Right atrium auricular region (tissue), 2 donors: ENCODE measurements around the gene B3GNT9. TPM values are rescaled to one million over a fixed set of nuclear protein-coding genes. Genes with fewer than 3 reads are reported as not detected.
A peak's percentile ranks its signal among the peaks of the same experiment; 100 is the strongest.

Source experiments
- DNase-seq: peaks from one replicate; pipeline ENCODE4 v3.0.0-alpha.2; 2019; ENCODE audit warnings: low spot score
- H3K27ac ChIP-seq, 2 donors: fragments of 200-600 bp; sonication (generic); 1 replicate in 1 of 2; 2 replicates in 1 of 2; pipeline ENCODE4 v1.5.1; 2016 to 2019
- H3K27me3 ChIP-seq, 2 donors: fragments of 200-600 bp; sonication (generic); one replicate each; pipeline versions ENCODE4 v1.5.1 to v1.6.0; 2017 to 2019
- H3K36me3 ChIP-seq: fragments of 200-600 bp; sonication (generic); one replicate; pipeline ENCODE4 v1.5.1; 2016
- H3K4me1 ChIP-seq, 2 donors: fragments of 200-600 bp; sonication (generic); one replicate each; pipeline versions ENCODE4 v1.5.1 to v1.6.0; 2017 to 2019
- H3K4me3 ChIP-seq, 2 donors: fragments of 200-600 bp; sonication (generic); 1 replicate in 1 of 2; 2 replicates in 1 of 2; pipeline ENCODE4 v1.5.1; 2017 to 2019; ENCODE audit warnings: mild to moderate bottlenecking in 1 of 2, moderate library complexity in 1 of 2
- H3K9me3 ChIP-seq, 2 donors: fragments of 200-600 bp; sonication (generic); one replicate each; pipeline ENCODE4 v1.5.1; 2019
- total RNA-seq, 2 donors: library from RNA; depleted of rRNA; stranded (reverse); fragments of >200 nt; gene quantifications; one replicate each; pipeline ENCODE4 v1.1.0, GENCODE V29; 2016
- TF ChIP-seq, protein P1 (sequence below), 2 donors: fragments of 200-600 bp; sonication (generic); IDR thresholded peaks; one replicate each; pipeline ENCODE4 v1.5.1; 2019; ENCODE audit warnings: antibody characterized with exemption in 2 of 2

Gene B3GNT9
- total RNA-seq, 2 donors from 2014 or later = 12.2 to 31.6 TPM

- Histone ChIP-seq H3K36me3 (no peaks in the 10 kb centered on the region), H3K27me3 (no peaks in the 10 kb centered on the region), H3K4me1 (peaks cover 0 to 33% of the 10 kb centered on the region in 2 donors), H3K9me3 (no peaks in the 10 kb centered on the region), H3K4me3 (peak overlapping the region in 1 of 2 donors; percentile 34), H3K27ac (no peak overlapping the region)
- DNase-seq = no peak
- TF ChIP-seq, protein P1, sequence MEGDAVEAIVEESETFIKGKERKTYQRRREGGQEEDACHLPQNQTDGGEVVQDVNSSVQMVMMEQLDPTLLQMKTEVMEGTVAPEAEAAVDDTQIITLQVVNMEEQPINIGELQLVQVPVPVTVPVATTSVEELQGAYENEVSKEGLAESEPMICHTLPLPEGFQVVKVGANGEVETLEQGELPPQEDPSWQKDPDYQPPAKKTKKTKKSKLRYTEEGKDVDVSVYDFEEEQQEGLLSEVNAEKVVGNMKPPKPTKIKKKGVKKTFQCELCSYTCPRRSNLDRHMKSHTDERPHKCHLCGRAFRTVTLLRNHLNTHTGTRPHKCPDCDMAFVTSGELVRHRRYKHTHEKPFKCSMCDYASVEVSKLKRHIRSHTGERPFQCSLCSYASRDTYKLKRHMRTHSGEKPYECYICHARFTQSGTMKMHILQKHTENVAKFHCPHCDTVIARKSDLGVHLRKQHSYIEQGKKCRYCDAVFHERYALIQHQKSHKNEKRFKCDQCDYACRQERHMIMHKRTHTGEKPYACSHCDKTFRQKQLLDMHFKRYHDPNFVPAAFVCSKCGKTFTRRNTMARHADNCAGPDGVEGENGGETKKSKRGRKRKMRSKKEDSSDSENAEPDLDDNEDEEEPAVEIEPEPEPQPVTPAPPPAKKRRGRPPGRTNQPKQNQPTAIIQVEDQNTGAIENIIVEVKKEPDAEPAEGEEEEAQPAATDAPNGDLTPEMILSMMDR (IDR thresholded peaks at IDR 0.05) = peak; percentile 97 to 99
These were observed 4.7 kb upstream of the B3GNT9 start for GRCh38 chr16:67155295-67156142.

GRCh38 chr16:67154578-67155294 is 3.9 kb upstream of the B3GNT9 start:
- H3K4me1 ChIP-seq = peaks cover 0 to 41% of the 10 kb centered on the region in 2 donors
- peak overlapping the region in 1 of 2 donors; percentile 34 for H3K4me3 ChIP-seq
- no peaks in the 10 kb centered on the region for H3K9me3 ChIP-seq
- no peaks in the 10 kb centered on the region for H3K36me3 ChIP-seq
- no peak for DNase-seq
- no peak overlapping the region for H3K27ac ChIP-seq
- TF ChIP-seq, protein P1 (IDR thresholded peaks at IDR 0.05) = no peak
- H3K27me3 ChIP-seq = no peaks in the 10 kb centered on the region

- TF ChIP-seq, protein P1 (IDR thresholded peaks at IDR 0.05) = no peak
- no peaks in the 10 kb centered on the region for H3K9me3 ChIP-seq
- peak overlapping the region; percentile 62 to 71 for H3K4me3 ChIP-seq
- H3K4me1 ChIP-seq = peaks cover 0 to 33% of the 10 kb centered on the region in 2 donors
- DNase-seq = no peak
- no peaks in the 10 kb centered on the region for H3K27me3 ChIP-seq
- peaks cover 12% of the 10 kb centered on the region for H3K36me3 ChIP-seq
- H3K27ac ChIP-seq = peak overlapping the region; percentile 86 to 93
These were observed 766 bp upstream of the B3GNT9 start for GRCh38 chr16:67151431-67152097.

GRCh38 chr16:67150047-67150832 is 558 bp downstream of the B3GNT9 start:
- Histone ChIP-seq H3K4me1 (peaks cover 0 to 26% of the 10 kb centered on the region in 2 donors), H3K27me3 (no peaks in the 10 kb centered on the region), H3K9me3 (no peaks in the 10 kb centered on the region), H3K36me3 (peaks cover 25% of the 10 kb centered on the region), H3K27ac (peak overlapping the region; percentile 86 to 93), H3K4me3 (peak overlapping the region; percentile 62 to 71)
- TF ChIP-seq, protein P1 (IDR thresholded peaks at IDR 0.05) = no peak
- no peak for DNase-seq
